ENCODE measurements around the gene SORL1. TPM values are rescaled to one million over a fixed set of nuclear protein-coding genes. Genes with fewer than 3 reads are reported as not detected.

Gene SORL1
- total RNA-seq, 1 experiment from 2014 or later, result 68.3 TPM

GRCh38 chr11:121664144-121664543 lies 212.0 kb downstream of the SORL1 start:
- Histone ChIP-seq H3K23me2 (ENCODE audit: insufficient read length, low read depth, low read length, poor library complexity, severe bottlenecking) (no peaks in the 10 kb centered on the region), H2BK15ac (ENCODE audit: low read depth, low read length) (no peak overlapping the region), H2BK5ac (ENCODE audit: insufficient read length, low read length) (no peak overlapping the region), H3K9ac (ENCODE audit: extremely low read depth, insufficient read length, low read length) (no peak overlapping the region), H2AK5ac (ENCODE audit: insufficient read length, low read length) (no peak overlapping the region), H2BK20ac (ENCODE audit: low read depth, low read length, poor library complexity, severe bottlenecking) (no peak overlapping the region), H3K4ac (ENCODE audit: low read depth, low read length) (no peak overlapping the region), H3K23ac (ENCODE audit: insufficient read length, low read depth, low read length) (no peak overlapping the region), H3K27ac (ENCODE audit: insufficient read length, low read depth, low read length) (no peak overlapping the region), H3K18ac (ENCODE audit: insufficient read length, low read depth, low read length) (no peak overlapping the region), H4K20me1 (ENCODE audit: control insufficient read depth, insufficient read depth, insufficient read length) (no peaks in the 10 kb centered on the region), H3T11ph (ENCODE audit: low read length) (no peak overlapping the region), H4K5ac (ENCODE audit: insufficient read length, low read depth, low read length) (no peak overlapping the region), H4K91ac (ENCODE audit: insufficient read length, low read depth, low read length) (no peak overlapping the region), H3K4me2 (ENCODE audit: insufficient read depth, insufficient read length, low read length) (no peak overlapping the region), H3K9me3 (ENCODE audit: control insufficient read depth, low read depth, low read length) (no peaks in the 10 kb centered on the region), H2BK120ac (ENCODE audit: low read depth, low read length, poor library complexity, severe bottlenecking) (no peak overlapping the region), H3K56ac (ENCODE audit: insufficient read length, low read depth, low read length) (no peak overlapping the region), H3K79me2 (ENCODE audit: insufficient read depth, low read length) (no peaks in the 10 kb centered on the region), H2AFZ (ENCODE audit: low read length) (no peak overlapping the region), H3K4me1 (ENCODE audit: insufficient read depth, low read length) (no peaks in the 10 kb centered on the region), H2BK12ac (ENCODE audit: insufficient read length, low read depth, low read length) (no peak overlapping the region), H3K27me3 (ENCODE audit: insufficient read depth, low read length) (no peaks in the 10 kb centered on the region), H4K8ac (replicated peaks; ENCODE audit: insufficient read length, low read depth, low read length) (no peak overlapping the region), H3K79me1 (ENCODE audit: insufficient read depth, low read depth, low read length, poor library complexity, severe bottlenecking) (no peaks in the 10 kb centered on the region), H3K14ac (ENCODE audit: insufficient read depth, low read length) (no peak overlapping the region)
- Mint-ChIP-seq H3K4me1 (no peaks in the 10 kb centered on the region), H3K27ac (no peak overlapping the region), H3K4me3 (no peak overlapping the region), H3K9me3 (no peaks in the 10 kb centered on the region), H3K27me3 (ENCODE audit: low read depth) (no peaks in the 10 kb centered on the region), H3K36me3 (ENCODE audit: insufficient read depth in 1 of 3, low read depth in 3 of 3) (peaks cover 0 to 3% (median 0%) of the 10 kb centered on the region in 3 experiments; a peak in 2 of 7 replicates)
- no peak for TF ChIP-seq CTCF (conservative IDR thresholded peaks at IDR 0.05)
- DNase-seq, result no peak

All from H9 (cell line).